Skeletal muscle cell (primary cell): ENCODE results near the gene TNFRSF12A.
A peak's percentile ranks its signal among the peaks of the same experiment; 100 is the strongest.
"Not testable (repeated sequence)": the region's sequence is repeated elsewhere in the genome, so short reads cannot be mapped to it uniquely, and the experiment has no call there.

ENCODE experiments used
- DNase-seq: peaks from one replicate; pipeline ENCODE4 v3.0.0-alpha.2; 2010; ENCODE audit warnings: low read depth
- H3K4me3 ChIP-seq: 2 replicates; pipeline ENCODE4 v1.5.1; 2011; ENCODE audit warnings: low read depth, mild to moderate bottlenecking, control low read depth, low read length, moderate library complexity

Gene TNFRSF12A

GRCh38 chr16:3059041-3059722 is 39.0 kb downstream of the TNFRSF12A start:
- peak overlapping the region; percentile 86 for H3K4me3 ChIP-seq
- peak; percentile 36 for DNase-seq

GRCh38 chr16:3059723-3060242 is 39.6 kb downstream of the TNFRSF12A start:
- peak overlapping the region; percentile 86 for H3K4me3 ChIP-seq
- no peak for DNase-seq

- DNase-seq: no peak
- no peak overlapping the region for H3K4me3 ChIP-seq
These were observed 40.4 kb downstream of the TNFRSF12A start for GRCh38 chr16:3060339-3061127.

- H3K4me3 ChIP-seq: no peak overlapping the region
- DNase-seq: no peak
These were observed 42.4 kb downstream of the TNFRSF12A start for GRCh38 chr16:3062553-3062952.

GRCh38 chr16:3063625-3064386 is 43.6 kb downstream of the TNFRSF12A start:
- H3K4me3 ChIP-seq: no peak overlapping the region
- no peak for DNase-seq

GRCh38 chr16:3065069-3065741 is 45.0 kb downstream of the TNFRSF12A start, which contains the start of gene IL32:
Gene IL32, plus strand, starts transcription at chr16:3065640. Its CDS starts 172 bp downstream, at chr16:3065812.
- peak; percentile 26 for DNase-seq
- H3K4me3 ChIP-seq: peak within 1 kb of the TSS; percentile 38

GRCh38 chr16:3065742-3066439 is 45.7 kb downstream of the TNFRSF12A start:
- H3K4me3 ChIP-seq: peak overlapping the region; percentile 38
- no peak for DNase-seq

GRCh38 chr16:3066440-3066748 is 46.2 kb downstream of the TNFRSF12A start:
- H3K4me3 ChIP-seq: peak overlapping the region; percentile 38
- DNase-seq: no peak

GRCh38 chr16:3068487-3068886 is 48.3 kb downstream of the TNFRSF12A start:
- DNase-seq: no peak
- no peak overlapping the region for H3K4me3 ChIP-seq

GRCh38 chr16:3069146-3069545 is 49.0 kb downstream of the TNFRSF12A start:
- not testable (repeated sequence) for H3K4me3 ChIP-seq, DNase-seq

GRCh38 chr16:3070608-3071111 is 50.5 kb downstream of the TNFRSF12A start:
- DNase-seq: no peak
- no peak overlapping the region for H3K4me3 ChIP-seq

- no peak overlapping the region for H3K4me3 ChIP-seq
- no peak for DNase-seq
These were observed 51.5 kb downstream of the TNFRSF12A start for GRCh38 chr16:3071655-3072054.
